ENCODE results near the gene MESD.

GRCh38 chr15:80990955-80991354 is 1.3 kb upstream of the MESD start:
- TF ChIP-seq CTCF (IDR thresholded peaks at IDR 0.05) (no peak), POLR2A (IDR thresholded peaks at IDR 0.05) (no peak)

Measured in right lobe of liver (tissue), 4 donors.